Measurements from ENCODE around the gene IP6K3.

IP6K3 gene

DNA sequence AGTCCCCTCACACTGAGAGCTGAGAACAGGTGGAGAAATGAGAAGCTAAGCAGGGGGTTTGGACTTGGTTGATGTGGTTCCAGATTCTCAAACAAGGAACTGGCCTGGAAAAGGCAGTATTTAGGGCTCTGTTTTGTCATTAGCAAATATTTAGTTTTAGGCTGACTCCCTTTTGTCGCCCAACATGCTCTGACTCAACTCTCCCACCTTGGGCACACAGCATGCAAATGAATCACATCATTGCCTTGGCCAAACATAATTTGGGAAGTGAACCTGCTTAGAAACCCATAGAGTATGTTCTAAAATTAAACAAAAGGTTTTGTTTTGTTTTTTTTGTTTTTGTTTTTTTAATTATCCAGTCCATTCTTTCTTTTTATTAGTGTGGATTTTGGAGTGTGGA, 25.7 kb downstream of the IP6K3 start:
- no peak for DNase-seq

DNA sequence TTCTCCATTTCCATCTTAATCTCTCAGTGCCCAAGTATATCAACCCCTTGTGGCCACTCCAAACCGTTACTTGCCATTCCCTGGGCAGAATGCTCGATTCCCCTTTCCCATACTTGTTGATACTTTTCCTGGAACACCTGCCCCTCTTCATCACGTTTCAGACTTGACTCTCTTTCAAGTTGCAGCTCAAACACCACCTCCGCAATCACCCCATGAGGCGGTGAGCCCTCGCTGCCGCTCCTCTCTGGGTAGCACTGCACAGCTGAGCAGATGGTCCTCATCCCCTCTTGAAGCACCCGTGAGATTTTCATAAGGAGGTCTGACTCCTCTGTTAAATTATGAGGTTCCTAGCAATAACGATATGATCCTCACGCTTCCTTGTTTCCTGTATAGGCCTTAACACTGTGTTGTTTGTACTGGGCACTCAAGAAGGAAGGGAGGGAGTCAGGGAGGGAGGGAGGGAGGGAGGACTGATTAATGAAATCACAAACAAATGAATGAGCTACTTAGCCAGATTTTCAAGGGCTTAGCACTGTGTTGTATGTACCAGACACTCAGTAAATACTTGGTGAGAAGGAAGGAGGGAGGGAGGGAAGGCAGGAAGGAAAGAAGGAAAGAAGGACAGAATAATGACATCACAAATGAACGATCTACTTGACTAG, 27.2 kb downstream of the IP6K3 start:
- no peak for DNase-seq

DNA sequence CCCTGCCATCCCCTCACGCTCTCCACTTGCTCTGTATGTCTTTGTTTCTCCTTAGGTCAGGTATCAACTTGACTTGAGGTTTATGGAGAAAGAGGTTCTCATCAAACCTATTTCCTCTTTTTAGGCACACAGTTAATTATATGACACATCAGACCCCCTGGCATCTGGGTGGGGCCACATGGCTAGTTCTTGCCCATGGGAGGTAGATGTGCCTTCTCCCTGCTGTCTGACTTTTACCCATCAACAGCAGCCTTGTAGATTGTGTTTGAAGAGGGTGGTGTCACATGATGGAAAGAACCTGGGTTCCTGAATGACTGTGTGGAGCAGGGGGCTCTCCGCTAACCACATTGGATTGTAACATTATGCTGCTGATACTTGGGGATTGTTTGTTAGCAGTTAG, 28.0 kb downstream of the IP6K3 start:
- no peak for DNase-seq

DNA sequence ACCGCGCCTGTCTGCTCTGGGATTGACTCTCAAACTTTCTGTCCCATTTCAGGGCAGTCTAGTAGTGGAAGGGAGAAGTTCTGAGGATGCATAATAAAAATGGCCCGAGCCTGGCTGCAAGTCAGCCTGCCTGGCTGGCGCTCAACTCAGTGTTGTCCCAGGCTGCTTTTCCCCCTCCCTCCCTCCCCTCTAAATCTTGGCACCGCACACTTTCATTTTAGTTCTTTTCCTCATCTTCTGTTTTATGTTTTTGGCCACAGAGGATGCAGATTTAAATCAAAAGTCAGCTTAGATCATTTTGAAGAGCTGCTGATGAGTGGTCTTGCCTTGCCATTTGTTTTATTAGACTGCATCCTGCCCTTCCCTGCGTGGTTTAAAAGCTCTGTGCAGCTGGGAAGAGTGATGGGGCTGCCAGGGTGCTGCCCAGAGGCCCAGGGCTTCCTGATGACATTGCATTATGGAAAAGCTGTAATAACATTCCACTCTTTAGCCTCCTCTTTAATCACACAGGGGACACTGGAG, 28.7 kb downstream of the IP6K3 start:
- DNase-seq: no peak

DNA sequence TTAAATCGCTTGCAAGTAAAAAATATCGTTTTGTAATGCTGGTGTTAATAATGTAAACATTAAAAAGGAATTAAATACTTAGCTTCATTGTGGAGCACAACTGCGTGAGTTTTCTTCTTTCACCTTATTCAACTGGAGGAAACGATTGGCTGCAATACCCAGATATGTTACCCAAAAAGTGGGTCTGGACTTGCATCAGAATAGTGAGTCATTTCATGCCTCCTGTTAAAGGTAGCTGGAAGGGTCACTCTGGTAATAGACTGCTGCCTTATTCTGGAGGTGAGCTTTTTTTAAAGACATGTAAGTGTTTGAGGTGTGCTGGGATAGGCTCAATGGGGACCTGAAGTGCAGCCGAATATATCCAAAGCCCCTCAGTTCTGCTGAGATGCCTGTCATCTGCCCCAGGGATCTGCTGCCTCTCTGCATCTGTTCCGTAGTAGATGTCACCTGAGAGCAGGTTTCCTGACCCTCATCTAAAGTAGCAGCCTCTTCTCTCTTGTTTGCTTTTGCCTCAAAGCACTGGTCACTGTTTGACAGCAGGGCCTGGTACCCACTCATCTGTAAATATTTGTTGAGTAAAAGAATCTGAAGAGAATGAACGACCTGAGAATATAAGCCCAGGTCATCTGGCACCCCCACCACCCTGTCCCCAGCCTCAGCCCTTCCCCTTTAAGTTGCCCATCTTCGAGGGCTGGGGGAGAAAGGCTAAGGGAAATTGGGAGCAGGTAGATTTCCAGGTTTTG, 29.6 kb downstream of the IP6K3 start:
- DNase-seq: no peak

DNA sequence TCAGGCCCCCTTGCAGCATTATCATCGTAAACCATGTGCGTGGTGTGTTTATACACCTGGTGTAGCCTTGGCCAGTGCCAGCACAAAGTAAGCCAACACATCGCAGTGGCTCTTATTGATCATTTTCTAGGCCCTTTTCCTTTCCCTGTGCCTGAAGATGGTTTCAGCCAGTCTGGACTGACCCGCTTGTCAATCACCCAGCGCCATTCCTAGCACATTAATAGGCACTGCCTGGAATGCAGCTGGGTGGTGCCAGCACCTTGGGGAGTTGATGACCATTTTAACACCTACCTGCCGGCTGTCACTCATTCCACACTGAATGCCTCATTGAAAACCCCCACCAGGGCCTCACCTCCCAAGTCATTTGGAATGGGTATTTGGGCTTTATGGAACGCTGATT, 30.3 kb downstream of the IP6K3 start:
- no peak for DNase-seq

DNA sequence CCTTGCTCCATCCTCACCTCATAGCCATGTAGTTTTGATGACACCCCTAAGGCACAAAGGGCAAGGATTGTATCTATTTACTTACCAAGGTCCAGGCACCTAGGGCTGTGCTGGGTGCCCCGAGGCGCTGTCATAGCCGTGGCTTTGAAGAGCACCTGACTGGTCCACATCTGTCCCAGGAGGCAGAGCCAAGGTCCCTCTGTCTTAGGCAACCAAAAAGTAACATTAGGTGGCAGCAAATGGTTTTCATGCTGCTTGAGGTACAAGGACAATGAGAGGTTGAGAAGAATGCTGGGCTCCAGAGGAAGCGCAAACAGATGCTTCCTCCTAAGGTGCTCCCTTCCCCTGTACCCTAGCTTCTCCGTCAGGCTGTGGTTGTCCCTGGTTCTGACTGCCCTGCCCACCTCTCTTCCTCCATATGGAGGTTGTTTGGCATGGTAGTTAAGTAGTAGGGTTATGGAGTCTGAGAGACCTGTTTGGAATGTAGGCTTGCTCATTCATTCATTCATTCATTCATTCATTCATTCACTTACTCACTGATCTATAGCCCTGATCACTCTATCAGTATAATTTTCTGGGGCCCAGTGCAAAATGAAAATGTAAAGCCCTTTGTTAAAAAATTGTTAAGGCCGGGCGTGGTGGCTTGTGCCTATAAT, 32.2 kb downstream of the IP6K3 start:
- no peak for DNase-seq

DNA sequence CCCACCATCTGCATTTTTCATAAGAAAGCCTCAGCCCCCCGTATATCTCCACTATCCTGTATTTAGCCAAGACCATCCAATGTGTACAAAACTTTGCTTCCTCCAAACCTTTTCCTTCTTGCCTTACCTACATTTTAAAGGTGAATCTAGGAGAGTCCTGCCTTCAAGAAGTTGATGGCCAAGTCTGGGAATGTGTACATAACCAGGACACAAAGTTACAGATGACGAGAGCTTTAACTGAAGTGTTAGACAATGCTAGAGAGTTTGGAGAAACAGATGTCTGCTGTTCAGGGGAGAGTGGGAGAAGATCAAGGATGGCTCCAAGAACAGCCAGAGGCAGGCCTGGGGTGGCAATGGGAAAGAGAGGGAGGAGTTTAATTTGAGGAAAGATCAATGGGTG, 32.9 kb downstream of the IP6K3 start:
- DNase-seq: no peak

DNA sequence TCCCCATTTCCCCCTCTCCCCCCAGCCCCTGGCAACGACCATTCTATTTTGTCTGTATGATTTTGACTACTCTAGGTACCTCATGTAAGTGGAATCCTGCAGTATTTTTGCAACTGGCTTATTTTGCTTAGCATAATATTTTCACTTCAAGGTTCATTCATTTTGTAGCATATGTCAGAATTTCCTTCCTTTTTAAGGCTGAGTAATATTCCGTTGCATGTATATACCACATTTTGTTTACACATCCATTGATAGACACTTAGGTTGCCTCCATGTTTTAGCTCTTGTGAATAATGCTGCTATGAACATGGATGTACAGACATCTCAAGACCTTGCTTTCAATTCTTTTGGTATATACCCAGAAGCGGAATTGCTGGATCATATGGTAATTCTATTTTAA, 33.8 kb downstream of the IP6K3 start:
- no peak for DNase-seq

DNA sequence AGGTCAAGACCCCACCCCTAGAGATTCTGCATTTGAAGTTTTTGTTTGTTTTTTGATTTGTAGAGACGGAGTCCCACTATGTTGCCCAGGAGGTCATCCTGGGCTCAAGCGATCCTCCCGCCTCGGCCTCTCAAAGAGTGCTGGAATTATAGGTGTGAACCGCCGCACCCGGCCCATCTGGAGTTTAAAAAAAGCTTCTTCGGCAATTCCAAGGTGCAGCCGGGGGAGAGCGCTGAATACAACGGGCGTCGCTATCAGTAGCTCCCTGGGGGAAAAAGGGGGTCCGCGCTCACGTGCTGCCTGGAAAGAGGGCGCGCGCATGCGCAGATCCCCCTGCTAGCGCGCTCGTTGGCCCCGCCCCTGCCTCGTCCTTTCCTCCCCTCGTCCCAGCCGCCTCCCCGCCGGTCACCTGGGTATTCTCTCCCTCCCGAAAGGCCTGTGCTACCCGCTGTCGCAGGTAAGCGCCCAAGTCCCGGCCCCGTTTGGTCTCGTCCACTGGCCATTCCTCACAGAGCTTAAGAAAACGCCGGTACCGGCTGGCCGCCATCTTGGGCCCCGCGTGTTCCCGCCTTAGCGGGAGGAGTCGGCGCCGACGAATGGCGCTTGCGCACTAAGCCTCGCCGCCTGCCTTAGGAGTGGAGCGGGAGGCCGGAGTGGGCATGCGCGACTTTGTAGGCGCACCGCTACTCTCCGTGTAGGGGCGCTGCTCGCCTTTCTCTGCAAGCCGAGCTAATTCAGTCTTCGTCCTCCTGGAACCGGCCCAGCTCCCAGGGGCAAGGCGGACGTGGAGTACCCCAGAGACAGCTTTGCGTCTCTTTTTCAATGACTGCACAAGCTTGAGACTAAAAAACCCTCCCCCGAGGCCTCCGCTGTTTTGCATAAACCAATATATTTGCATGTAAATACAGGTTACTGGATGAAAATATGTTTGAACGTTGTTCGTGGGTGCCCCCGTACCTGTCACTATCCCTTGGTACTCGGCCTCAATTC, 35.3 kb downstream of the IP6K3 start, which contains the start of gene UQCC2:
Gene UQCC2, minus strand, starts transcription at position 561 of the 990 bp plus-strand sequence. Its CDS starts 14 bp downstream, at position 547.
- DNase-seq: peak; percentile 96

DNA sequence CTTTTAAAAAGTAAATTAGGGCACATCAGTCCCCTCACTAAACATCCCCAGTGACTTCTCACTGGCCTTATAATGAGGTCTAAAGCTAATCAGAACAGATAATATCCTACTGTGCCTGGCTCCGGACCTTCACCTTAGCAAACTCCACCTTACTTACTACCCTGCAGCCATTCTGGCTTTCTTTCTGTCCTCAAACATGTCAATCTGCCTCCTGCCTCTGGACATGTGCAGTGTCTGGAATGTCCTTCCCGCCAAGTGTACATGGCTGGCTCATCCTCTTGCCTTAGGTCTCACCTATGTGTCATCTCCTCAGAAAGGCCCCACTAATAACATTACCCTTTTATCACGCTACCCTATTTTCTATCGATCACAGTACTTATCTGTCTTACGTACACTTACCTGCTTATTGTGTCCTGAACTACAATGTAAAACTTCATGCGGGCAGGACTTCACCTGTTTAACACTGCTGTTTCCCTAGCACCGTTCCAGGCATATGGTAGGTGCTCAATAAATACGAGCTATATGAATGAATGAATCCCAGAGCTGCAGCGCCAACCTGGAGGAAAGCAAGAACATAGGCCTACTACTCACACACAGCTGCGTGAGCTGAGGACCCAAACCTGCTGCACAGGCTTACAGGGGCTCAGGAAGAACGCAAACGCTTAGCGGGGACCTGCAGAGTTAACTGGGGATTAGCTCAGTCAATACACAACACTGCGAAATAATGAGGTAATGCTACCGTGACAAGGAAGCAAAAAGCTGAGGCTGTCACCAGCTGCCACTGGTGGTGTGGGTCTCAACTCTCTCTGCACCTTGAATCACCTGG, 36.2 kb downstream of the IP6K3 start:
- no peak for DNase-seq

DNA sequence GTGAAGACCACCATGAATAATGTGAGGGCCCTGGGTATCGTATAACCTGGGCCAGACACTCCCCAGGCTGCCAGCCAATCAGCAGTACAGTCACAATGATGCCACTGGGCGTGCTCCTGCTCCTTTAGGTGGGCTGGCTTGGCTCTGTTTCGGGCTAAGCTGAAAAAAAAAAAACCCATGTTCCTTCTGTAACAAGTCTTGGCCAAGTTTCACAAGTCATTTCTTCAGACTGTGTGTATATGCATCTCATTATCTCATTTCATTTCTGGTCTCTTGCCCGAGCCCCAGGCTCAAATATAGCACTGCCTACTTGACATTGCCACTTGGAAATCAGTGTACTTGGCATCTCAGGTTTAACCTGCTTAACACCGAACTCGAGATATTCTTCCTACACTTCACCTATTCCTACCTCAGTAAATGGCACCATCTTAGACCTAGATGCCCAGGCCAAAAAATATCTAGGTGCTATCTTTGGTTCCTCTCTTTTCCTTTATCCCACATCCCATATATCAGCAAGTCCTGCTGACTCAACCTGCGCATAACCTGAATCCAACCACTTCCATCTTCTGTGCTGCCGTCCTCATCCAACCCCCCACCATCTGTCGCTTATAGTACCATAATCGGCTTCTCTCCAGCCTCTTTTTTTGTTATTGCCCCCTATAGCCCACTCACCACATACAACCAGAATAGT, 37.0 kb downstream of the IP6K3 start:
- DNase-seq: no peak

DNA sequence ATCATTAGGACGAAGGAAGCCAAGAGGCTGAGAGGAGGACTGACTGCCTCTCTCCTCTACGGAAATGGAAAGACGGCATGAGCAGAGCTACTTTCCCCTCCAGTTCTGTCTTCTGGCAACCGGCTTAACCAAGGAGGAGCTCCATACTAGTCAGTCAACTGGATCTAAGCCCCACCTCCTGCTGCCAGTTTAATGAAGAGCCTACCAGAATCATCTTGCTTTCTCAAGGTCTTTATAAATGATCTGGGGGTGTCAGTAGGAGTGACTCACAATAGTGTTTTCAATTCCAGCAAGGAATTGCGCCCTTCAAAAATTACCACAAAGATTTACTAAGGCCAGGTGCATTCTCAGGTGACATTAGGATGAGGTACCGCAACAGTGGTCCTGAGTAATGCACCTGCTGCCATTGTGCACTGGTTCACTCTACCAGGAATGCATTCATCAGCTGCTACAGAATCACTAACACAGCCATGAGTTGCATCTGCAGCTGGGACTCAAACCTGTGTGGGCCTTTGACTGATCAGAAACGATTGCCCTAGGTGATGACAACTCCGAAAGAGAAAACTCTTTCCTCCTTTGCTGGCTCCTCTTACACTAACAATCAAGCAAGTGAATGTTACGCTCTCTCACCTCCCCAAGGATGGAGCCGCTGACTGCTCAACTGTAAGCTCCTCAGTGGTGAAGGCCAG, 38.0 kb downstream of the IP6K3 start:
- no peak for DNase-seq

DNA sequence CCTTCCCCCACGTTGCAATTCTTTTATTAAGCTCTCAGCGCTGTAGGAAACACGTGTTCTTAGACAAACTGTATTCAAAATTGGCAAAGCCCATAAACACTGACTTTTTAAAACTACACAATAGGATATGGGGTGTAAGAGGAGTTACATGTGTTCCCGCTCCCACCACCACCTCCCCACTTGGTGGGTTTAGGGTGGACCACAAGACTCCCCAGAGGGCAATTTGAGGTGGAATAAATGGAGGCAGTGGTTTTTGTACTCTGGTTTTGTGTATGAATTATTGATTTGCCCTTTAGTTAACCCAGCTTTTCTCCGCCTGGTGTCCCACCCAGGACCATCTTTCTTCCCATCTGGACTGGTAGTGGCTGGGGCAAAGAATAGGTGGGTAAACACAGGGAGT, 38.9 kb downstream of the IP6K3 start:
- no peak for DNase-seq

DNA sequence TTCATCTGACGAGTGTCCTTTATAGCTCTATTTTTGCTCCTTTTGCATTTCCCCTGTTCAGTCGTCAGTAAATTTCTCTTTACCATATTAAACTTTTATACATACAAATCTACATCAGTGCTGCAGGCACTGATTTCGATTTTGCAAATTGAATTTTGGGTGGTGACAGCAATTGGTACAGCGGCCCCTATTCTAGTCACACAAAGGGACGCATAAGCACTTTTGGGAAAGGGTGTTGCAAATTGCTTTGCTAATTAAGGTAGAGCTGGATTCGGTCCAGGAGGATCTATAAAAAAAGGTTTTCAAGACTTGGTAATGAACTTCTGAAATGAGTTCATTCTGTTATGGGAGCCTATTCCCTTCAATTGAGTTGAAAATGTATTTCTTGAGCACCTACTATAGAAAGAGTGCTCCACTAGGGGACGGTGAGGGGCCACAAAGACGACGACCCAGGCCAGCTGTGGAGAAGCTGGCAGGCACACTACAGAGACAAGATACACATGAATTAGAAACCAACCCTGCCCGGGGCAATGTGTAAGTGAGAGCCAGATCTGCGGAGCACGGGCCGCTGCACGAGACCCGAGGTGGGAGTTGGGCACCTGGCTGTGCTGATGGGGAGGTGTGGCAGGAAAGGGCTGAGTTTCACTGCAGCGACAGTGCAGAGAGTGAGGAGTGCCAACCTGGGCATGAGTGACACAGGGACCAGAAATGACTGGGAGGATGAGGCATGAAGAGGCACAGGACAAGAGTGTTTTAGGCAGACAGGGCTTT, 40.6 kb downstream of the IP6K3 start:
- DNase-seq: no peak

DNA sequence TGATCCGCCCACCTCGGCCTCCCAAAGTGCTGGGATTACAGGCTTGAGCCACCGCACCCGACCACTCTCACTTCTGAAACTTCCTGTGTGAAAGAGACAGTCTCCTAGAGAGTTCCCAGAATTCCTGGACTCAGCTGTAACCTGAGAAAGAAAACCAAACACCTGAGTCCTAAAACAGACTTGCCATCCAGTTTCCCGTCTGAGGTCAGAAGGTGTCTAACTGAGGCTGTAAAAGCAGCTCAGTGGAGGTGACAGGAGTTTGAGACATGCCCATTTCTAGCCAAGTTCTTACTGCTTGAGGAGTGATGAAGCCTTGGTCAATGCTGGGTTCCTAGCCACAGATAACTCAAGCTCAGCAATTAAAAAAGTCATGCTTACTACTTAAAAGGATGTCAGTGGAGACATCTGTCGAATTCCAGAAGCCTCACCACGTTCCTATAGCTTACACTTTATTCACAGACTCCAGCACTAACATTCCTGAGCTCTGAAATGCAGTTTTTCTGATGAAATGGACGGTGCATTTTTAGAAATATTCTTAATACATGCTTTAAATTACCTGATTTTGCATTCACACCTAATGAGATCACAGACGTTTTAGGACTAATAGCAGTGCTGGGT, 41.3 kb downstream of the IP6K3 start:
- no peak for DNase-seq

DNA sequence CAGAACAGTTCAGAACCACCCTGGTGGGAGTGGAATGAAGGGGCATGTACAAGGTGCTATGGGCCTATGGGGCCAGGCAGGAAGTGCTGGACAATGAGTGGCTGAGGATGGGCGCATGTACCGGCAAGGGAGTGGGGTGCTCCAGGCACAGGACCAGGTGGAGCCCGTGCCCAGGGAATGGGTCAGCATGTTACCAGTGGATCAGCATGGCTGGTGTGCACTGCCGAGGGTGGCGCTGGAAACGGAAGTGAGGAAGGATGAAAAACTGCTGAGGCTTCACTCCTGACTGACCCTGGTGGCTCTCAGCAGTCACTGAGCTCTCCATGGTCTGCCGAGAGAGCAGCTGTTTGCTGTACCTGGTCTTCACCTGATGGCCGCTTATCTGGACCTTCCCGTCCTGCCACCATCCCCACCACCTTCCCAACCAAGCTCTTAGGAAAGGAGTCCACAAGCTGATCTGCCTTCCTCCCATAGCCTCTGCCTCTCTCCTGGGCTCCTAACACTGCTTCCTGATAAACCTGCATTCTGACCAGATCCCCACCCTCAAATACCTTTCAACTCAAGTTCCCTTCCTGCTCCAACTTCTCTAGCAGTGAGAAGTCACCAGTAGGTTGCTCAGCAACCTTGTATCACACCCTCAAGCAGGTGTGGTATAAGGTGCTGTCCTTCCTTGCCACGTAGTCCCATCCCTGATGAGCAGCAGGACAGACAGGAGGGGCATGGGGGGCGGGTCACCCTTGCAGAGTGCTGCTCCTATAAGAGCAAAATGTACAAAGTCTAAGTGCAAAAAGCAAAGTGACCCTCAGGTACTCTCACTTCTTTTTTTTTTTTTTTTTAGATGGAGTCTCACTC, 42.3 kb downstream of the IP6K3 start:
- DNase-seq: no peak

DNA sequence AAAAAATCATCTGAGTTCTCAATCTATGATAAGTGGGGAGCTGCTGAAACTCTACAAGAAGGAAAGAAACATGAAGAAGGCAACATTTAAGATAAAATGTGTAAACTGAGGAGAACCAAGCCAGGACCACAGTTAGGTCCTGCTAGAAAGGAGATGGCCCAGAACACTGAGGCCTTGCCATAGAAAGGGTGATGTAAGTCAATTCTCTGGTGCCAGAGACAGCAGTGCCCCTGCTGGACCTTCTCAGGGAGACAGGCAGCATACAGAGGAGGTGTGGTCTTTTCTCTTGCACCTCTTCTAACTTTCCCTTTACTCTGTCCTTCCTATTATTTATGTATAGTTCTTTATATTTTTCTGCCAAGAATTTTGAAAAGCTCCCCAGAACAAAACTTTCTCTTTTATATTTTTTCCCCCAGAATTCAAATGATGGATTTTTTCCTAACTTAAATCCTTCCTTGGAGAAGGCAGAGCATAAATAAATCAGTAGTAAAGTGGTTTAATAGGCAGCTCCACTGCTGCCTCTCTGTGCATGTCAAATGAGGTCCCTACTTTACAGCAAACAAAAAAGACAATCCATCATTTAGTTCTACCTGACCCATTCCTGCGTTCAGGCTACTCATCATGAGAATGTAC, 44.2 kb downstream of the IP6K3 start:
- no peak for DNase-seq
